Suprapubic skin (tissue), 3 donors: ENCODE data around the gene SPO11.

Source experiments
- CTCF ChIP-seq, 2 donors: fragments of 200-600 bp in 1 of 2; fragments of 450-650 bp in 1 of 2; sonication (generic) in 1 of 2; IDR thresholded peaks; one replicate each; pipeline ENCODE4 v1.5.1; 2016 to 2019; ENCODE audit warnings: antibody characterized with exemption in 2 of 2, mild to moderate bottlenecking in 1 of 2, moderate library complexity in 1 of 2
- EP300 ChIP-seq: sonication (generic); formaldehyde crosslinking; IDR thresholded peaks from one replicate; pipeline ENCODE4 v1.6.1; 2017; ENCODE audit warnings: antibody characterized with exemption

DNA sequence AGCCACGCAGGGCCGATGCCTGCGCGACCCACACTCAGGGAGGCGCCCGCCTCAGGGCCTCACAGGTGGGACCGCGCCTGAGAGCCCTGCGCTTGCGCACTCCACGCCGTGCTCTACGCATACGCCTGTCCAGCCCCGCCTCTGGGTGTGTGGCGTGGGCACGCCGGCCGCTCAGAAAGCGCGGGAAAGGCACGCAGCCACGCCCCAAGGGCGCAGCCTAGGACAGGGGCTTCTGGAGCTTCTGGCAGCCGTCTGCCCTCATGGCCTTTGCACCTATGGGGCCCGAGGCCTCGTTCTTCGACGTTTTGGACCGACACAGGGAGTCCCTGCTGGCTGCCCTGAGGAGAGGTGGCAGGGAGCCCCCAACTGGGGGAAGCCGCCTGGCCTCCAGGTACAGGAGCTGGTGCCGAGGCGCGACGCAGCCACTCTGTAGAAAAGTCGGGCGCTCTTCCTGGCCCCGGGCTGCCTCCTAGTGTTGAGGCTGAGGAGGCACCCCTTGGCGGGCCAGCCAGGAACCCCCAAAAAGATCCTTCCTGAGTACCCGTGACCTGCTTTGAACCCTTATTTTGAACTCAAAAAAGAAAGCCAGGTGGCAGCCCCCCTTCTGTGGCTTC lies at the start of gene SPO11:
- TF ChIP-seq CTCF (IDR thresholded peaks at IDR 0.05) (no peak), EP300 (no peak)
